GM21367 (cell line): ENCODE data around the gene ABCC4.
A peak's percentile ranks its signal among the peaks of the same experiment; 100 is the strongest.

Source experiments
- ATAC-seq: cut with Tn5 transposase; IDR thresholded peaks from one replicate; pipeline ENCODE4 v1.9.1; 2021; ENCODE audit not compliant: unreplicated experiment

ABCC4 gene

GRCh38 chr13:95258098-95258497 is 43.2 kb downstream of the ABCC4 start:
- no peak for ATAC-seq

GRCh38 chr13:95256091-95256490 is 45.2 kb downstream of the ABCC4 start:
- ATAC-seq: no peak

GRCh38 chr13:95255072-95255732 is 46.0 kb downstream of the ABCC4 start:
- ATAC-seq: no peak

GRCh38 chr13:95254339-95254738 is 46.9 kb downstream of the ABCC4 start:
- ATAC-seq: no peak

GRCh38 chr13:95253033-95253432 is 48.2 kb downstream of the ABCC4 start:
- ATAC-seq: no peak

- peak; percentile 44 for ATAC-seq
Measured at GRCh38 chr13:95251641-95252040, 49.6 kb downstream of the ABCC4 start.

- ATAC-seq: no peak
Measured at GRCh38 chr13:95250961-95251360, 50.3 kb downstream of the ABCC4 start.

GRCh38 chr13:95248953-95249352 is 52.3 kb downstream of the ABCC4 start:
- no peak for ATAC-seq

- no peak for ATAC-seq
Measured at GRCh38 chr13:95247852-95248251, 53.4 kb downstream of the ABCC4 start.

- no peak for ATAC-seq
Measured at GRCh38 chr13:95247171-95247570, 54.1 kb downstream of the ABCC4 start.

GRCh38 chr13:95246292-95247082 is 54.8 kb downstream of the ABCC4 start:
- no peak for ATAC-seq

- peak; percentile 43 for ATAC-seq
Measured at GRCh38 chr13:95245071-95245470, 56.2 kb downstream of the ABCC4 start.

GRCh38 chr13:95243207-95243606 is 58.0 kb downstream of the ABCC4 start:
- ATAC-seq: no peak

- no peak for ATAC-seq
Measured at GRCh38 chr13:95241321-95241720, 59.9 kb downstream of the ABCC4 start.

GRCh38 chr13:95239283-95239682 is 62.0 kb downstream of the ABCC4 start:
- ATAC-seq: peak; percentile 50

GRCh38 chr13:95237310-95237870 is 63.9 kb downstream of the ABCC4 start:
- ATAC-seq: no peak

GRCh38 chr13:95236774-95237173 is 64.5 kb downstream of the ABCC4 start:
- ATAC-seq: no peak

- no peak for ATAC-seq
Measured at GRCh38 chr13:95235974-95236373, 65.3 kb downstream of the ABCC4 start.

GRCh38 chr13:95235199-95235756 is 66.0 kb downstream of the ABCC4 start:
- no peak for ATAC-seq

GRCh38 chr13:95234242-95234641 is 67.0 kb downstream of the ABCC4 start:
- peak; percentile 83 for ATAC-seq

GRCh38 chr13:95233026-95233635 is 68.1 kb downstream of the ABCC4 start:
- no peak for ATAC-seq
